ENCODE measurements around the gene SND1.

Gene SND1

GRCh38 chr7:127768241-127768640 lies 116.2 kb downstream of the SND1 start:
- DNase-seq (ENCODE audit: low read depth): no peak

GRCh38 chr7:127769137-127769536 lies 117.1 kb downstream of the SND1 start:
- DNase-seq (ENCODE audit: low read depth): no peak

GRCh38 chr7:127769696-127770400 lies 117.9 kb downstream of the SND1 start:
- no peak for DNase-seq (ENCODE audit: low read depth)

GRCh38 chr7:127770885-127771284 lies 118.9 kb downstream of the SND1 start:
- DNase-seq (ENCODE audit: low read depth): no peak

- DNase-seq (ENCODE audit: low read depth): no peak
Measured at GRCh38 chr7:127771707-127772106, 119.7 kb downstream of the SND1 start.

- DNase-seq (ENCODE audit: low read depth): peak; percentile 46
Measured at GRCh38 chr7:127776776-127777386, 124.9 kb downstream of the SND1 start.

DNA sequence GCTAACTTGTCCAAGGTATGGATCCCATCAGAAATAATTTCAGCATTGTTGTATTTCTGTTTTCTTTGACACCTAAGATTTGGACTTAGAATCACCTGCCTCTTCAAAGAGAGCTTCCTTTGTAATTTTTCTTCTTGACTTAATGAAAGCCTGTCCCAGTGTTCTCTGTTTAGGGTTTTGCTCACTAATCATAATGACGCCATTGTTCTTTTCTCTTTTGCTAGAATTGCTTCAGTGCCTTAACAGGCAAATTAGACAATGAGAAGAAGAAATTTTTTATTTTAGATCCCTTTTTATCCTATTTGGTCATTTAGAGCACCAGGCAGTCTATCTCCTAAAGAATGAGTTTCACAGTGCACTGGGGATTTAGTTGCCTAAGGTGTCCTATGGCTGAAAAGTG lies 128.5 kb downstream of the SND1 start:
- DNase-seq (ENCODE audit: low read depth): no peak

- no peak for DNase-seq (ENCODE audit: low read depth)
Measured at GRCh38 chr7:127781081-127781480, 129.1 kb downstream of the SND1 start.

DNA sequence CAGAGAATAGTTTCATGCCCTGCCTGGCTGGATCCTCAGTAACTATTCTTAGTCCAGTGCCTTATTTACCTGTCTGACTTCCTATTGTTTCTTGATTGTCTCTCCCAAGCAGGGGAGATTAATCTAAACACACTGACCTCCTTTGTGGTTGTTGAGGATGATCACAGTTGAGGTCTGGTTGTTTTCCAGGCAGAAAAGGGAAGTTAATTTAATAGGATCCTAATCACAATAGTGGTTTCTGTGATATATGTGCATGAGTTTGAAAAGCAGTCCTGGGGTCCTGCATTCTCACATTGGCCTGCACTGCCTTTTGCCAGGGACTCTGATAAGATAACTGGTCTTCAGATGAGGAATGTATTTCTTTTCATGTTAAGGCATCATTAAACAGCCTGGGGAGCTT lies 130.1 kb downstream of the SND1 start:
- DNase-seq (ENCODE audit: low read depth): no peak

DNA sequence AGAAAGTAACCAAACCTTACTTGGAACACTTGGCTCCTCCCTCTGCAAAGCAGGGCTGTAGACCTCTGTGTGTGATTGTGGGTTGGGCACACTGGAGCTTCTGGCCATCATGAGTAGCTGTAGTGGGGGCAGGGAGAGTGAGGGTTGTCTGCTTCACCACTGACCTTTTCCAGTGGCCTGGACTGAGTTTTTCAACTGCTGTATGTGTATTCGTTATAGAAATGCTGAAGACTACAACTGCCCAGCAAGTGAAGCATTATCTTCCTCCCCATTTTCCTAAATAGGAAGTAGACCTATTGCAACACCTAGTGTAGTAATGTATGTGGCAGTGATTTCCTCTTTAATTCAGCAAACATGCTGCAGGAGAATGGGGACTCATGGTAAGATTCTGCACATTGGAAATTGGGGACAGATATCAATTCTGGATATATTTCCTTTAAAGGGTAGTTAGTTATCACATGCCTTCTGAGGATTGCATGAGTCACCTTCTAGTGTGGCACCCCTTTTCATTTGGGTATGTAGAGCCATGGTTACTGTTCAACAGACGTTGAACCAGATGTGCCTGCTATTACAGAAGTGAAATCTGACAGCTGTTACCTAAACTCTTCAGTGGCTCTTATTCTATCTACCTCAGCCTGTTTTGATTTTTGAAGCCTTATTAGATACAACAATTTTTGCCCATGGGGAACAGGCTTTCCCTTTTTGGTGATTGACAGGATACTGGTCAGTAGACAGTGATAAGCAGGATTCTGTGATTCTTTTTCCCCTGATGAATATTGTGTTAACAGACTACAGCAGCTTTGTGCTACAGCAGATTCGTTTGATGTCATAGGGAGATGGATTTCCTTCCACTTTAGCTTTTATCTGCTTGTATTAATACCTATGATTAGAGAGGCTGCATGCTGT lies 130.9 kb downstream of the SND1 start:
- no peak for DNase-seq (ENCODE audit: low read depth)

GRCh38 chr7:127786184-127786583 lies 134.2 kb downstream of the SND1 start:
- no peak for DNase-seq (ENCODE audit: low read depth)

- no peak for DNase-seq (ENCODE audit: low read depth)
Measured at GRCh38 chr7:127789031-127789430, 137.0 kb downstream of the SND1 start.

GRCh38 chr7:127791446-127792189 lies 139.6 kb downstream of the SND1 start:
- no peak for DNase-seq (ENCODE audit: low read depth)

DNA sequence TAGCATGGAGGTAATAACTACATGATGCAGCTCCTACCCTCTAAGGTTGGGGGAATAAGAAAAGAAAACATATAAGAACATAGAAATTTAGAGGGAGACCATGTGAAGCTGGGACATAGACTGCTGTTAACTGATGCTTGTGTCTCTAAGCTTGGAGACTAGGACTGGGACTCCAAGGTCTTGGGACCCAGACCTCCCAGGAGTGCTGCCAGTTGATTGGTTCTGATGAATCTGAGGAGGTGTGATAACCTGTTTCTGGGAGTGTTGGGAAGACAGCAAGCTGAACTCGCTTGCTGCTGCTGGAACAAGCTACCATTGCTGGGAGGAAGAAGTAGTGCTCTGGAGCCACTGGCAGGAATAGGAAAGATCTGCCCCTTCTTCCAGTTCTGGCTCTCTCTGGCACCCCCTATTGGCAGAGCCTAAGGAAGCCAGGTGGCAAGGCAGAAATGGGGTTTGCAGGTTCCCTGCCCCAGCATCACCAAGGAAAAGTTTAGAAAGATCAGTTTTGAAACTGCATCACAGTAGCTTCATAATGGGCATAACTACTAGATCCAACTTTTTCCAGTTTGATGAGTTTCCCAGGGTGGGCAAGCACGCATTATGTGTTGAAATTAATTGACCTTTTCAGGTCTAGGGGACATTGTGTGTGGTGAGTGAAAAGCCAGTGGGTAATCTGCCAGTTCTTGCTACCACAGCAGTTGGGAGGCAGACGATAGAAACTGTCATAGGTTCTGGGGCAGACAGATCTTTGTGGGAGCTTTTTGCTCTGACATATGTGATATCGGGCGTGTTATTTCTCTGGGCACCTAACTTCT lies 140.7 kb downstream of the SND1 start:
- DNase-seq (ENCODE audit: low read depth): no peak

DNA sequence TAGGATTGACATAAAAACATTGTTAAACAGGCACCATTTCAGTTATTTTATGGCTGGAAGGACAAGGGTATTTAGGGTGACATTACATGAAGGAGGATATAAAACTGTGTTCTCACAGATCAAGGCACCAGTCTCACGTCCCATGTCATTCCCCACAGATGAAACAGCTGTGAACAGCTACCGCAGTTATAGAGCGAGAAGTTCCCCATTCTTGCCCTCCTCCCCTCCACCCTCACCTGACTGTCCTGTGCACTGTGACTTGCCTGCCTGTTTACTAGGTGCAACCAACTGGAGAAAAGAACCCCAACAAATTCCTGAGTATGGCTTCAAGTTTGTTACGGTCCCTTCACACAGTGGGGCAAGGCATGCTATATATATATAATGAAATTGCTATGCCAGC lies 141.6 kb downstream of the SND1 start:
- DNase-seq (ENCODE audit: low read depth): no peak

DNA sequence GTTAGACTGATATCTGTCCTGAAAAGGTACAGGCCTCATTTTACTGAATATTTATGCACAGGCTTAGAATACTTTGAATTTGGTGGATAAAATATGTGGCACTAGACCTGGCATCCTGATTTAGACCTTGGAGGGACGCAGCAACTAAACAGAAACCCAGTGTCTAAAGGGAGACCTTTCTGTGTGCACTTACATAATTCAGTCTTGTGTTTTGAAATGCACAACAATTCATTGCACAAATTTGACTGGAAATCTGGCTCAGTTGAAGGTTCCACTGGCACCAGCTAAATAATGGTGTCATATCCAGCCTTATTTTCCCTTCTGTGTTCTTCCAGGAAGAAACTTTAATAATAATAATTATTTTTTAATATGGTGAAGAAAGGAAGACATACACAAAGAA lies 142.1 kb downstream of the SND1 start:
- no peak for DNase-seq (ENCODE audit: low read depth)

DNA sequence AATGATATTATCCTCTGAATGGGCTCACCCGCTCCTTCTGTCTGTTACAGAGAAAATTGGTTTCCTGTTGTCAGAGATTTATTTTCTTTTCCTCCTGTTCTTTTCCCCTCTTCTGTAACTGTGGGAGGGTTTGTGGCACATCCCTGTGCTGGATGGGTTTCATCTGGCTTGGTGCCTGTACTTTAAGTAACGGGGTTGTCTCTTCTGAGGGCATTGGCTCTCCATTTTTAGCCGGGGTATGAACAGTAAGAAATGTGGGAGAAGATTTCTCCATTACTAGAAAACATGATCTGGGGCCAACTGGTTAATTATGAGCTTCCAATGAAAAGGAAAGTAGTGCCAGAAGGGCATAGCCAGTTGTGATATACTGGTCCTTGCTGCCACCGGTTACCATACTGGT lies 142.6 kb downstream of the SND1 start:
- DNase-seq (ENCODE audit: low read depth): no peak

GRCh38 chr7:127798023-127798422 lies 146.0 kb downstream of the SND1 start:
- no peak for DNase-seq (ENCODE audit: low read depth)

GRCh38 chr7:127798769-127799372 lies 146.9 kb downstream of the SND1 start:
- no peak for DNase-seq (ENCODE audit: low read depth)

DNA sequence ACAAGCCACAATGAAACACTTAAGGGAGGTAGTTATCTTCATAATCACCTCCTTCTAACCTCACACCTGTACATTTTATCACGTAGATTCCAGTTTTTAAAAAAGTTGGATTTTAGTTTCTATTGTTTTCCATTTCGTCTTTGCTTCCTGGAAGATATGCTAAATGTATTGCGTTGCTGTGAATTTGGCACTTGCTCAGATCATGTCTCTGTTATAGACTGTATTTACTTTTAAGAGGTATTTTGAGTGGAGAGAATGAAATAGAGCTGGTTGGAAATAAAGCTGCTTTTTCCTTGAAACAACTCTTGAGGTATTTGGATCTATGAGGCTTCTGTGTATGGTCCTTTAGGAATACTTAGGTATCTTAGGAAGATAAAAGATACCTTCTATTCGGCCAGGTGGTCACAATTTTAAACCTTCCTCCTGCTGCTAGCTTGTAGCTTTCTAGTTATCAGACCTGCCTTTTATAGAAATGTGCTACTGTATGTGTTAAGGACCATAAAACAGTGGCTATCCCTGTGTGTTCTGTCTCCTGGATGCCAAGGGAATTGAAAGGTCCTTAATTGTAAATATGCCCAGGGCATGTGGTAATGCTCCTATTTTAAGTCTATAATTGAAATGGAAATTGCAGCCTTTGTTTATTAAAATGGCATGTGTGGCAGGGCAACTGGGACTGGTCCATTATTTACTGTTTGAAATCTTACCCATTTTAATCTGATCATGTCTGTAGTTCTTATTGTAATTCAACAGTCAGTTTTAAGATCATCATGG lies 147.7 kb downstream of the SND1 start:
- no peak for DNase-seq (ENCODE audit: low read depth)

All from HS-27A (cell line).